HG03095 (cell line): ENCODE results near the gene DNAI1.
"Not testable (repeated sequence)": the region's sequence is repeated elsewhere in the genome, so short reads cannot be mapped to it uniquely, and the experiment has no call there.

Experiments
- ATAC-seq: cut with Tn5 transposase; IDR thresholded peaks from one replicate; pipeline ENCODE4 v1.9.1; 2021; ENCODE audit warnings: moderate library complexity; ENCODE audit not compliant: unreplicated experiment

The DNAI1 gene

GRCh38 chr9:34450644-34451043, 8.0 kb upstream of the DNAI1 start:
- no peak for ATAC-seq

GRCh38 chr9:34451135-34451534, 7.5 kb upstream of the DNAI1 start:
- ATAC-seq: no peak

GRCh38 chr9:34451545-34451944, 7.1 kb upstream of the DNAI1 start:
- peak; percentile 90 for ATAC-seq

DNA sequence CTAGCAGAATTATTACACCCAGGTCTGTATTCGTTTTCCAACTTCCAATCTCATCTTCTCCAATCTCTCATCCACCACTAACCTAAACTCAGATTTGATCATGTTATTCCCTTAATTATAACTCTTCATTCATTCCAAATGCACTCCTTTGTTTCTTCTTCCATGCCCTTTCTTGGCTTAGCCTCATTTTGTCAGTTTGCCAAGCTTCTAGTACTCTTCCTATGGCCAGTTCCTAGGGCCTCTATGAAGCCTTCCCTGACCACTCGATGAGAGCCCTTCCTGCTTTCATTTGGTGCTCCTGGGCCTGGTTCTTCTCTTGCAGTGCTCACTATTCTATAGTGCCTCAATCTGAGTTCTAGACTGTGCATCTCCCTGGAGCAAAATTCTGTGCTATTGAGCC, 6.0 kb upstream of the DNAI1 start:
- ATAC-seq: no peak

DNA sequence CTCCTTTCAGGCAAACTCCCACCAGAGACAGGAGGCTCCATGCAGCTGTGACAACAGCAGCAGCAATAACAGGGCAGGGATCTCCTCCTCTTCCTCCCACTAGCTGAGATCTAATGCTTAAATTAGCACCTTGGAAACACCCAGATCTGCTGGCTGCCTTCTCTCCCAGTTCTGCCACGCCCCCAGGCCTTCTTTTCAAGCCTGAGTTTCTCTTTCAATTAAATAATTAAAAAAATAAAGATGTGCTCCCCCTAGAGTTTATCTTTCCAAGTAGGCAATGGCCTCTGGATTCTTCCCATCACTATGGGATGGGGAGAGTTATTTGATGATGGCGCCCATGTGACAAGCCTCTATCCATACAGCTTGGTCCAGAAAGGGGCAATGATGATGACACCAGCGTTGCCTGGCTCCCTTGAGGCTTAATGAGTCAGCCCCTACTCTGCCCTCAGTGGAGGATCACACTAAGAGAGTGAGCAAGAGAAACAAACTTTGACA, 4.0 kb upstream of the DNAI1 start:
- no peak for ATAC-seq

DNA sequence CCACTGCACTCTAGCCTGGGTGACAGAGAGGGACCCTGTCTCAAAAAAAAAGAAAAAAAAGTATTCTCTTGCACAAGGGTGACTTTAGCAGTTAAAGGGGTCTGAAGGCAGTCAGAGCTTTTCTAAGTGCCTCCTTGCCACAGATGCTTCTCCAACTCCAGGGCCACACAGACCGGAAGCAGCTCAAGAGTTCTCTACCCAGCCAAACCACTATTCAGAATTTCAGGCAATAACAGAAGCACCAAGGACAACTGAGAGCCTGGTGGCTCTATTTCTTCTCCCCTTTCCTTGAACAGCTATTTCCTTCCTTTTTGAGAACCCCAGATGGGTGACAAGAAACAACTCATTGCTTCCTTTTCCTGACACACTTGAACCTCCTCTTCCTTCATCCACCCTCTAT, 2.5 kb upstream of the DNAI1 start:
- ATAC-seq: no peak

DNA sequence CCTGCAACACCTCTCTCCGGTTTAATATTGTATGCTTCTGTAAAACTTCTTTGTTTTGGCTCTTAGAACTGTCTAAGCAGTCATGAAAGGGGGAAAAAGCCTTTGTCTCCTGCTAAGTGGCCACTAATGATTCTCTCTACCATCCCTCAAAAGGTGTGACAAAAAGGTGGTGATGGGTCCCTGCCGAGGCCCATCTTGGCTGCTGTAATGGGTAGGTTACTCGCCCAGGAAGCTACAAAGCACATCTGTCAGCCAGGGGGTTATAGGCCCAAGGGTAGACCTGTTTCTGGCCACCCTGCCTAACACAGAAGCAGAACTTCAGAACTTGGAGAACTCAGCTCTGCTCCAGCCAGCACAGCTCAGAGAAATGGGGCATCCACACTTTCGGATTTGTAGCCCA, 1.9 kb upstream of the DNAI1 start:
- no peak for ATAC-seq

GRCh38 chr9:34457266-34458012, 1.2 kb upstream of the DNAI1 start:
- no peak for ATAC-seq

- no peak for ATAC-seq
Measured at GRCh38 chr9:34458959-34459340, 345 bp downstream of the DNAI1 start.

DNA sequence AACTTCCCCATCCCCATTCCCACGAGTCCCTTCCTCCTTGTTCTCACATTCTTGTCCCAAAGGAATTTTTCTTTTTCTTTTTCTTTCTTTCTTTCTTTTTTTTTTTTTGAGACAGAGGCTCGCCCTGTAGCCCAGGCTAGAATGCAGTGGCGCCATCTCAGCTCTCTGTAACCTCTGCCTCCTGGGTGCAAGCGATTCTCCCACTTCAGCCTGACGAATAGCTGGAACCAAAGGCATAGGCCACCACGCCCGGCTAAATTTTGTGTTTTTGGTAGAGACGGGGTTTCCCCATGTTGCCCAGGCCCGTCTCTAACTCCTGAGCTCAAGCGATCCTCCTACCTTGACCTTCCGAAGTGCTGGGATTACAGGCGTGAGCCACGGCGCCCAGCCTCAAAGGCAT, 751 bp downstream of the DNAI1 start:
- no peak for ATAC-seq

DNA sequence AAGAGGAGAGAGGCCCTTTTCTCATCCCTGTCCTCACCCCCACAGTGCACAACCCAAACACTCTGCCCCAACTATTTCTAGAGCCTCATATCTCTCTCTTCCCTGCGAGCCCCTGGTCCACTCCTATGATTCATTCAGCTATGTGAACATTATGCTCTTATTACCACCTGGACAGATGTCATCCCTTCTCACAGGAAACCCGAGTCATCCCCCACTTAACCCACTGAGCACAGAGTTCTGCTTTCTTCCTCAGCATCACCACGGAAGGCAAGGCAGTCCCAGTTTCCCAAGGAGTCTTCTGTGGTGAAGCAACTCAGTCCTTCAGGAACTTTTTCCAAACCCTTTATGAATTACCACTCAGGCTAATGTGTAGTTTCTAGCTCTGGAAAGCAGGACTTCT, 1.3 kb downstream of the DNAI1 start:
- ATAC-seq: no peak

DNA sequence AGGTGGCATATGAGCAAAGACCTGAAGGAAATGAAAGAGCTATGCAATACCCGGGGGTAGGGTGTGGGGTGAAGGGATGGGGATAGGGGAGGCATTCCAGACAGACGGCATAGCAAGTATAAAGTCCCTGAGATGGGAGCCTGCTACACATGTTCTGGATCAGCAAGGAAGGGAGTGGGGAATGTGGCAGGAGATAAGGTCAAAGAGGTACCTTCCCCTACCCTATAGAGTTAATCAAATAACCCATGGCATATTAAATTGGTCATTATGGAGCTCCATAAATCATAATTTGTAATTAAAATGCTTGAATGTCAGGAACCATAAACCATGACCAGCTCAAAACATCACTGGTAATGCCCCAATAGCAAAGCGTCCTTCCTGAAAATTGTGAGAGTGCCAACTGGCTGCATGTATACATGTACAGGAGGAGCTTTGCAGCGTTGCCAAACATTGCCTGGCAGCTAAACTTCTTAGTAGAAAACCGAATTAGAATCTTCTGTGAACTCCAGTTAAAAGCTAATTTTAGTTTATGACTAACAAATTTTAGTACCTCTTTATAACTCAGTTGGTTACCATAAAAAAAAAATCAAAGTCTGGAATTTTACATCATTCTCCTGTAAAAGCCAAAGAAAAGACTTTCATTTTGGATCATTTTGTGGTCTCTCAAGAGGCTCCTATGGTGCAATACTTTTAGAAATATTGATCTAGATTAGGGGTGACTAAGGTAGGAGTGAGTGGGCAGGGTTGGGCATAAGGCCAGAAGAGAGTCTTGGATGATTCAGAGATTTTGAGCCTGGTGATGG, 4.7 kb downstream of the DNAI1 start:
- no peak for ATAC-seq

- no peak for ATAC-seq
Measured at GRCh38 chr9:34463901-34464232, 5.3 kb downstream of the DNAI1 start.

- ATAC-seq: no peak
Measured at GRCh38 chr9:34464571-34464970, 6.0 kb downstream of the DNAI1 start.

- no peak for ATAC-seq
Measured at GRCh38 chr9:34465468-34465867, 6.9 kb downstream of the DNAI1 start.

GRCh38 chr9:34475097-34475496, 16.5 kb downstream of the DNAI1 start:
- no peak for ATAC-seq

- no peak for ATAC-seq
Measured at GRCh38 chr9:34477541-34477940, 18.9 kb downstream of the DNAI1 start.

DNA sequence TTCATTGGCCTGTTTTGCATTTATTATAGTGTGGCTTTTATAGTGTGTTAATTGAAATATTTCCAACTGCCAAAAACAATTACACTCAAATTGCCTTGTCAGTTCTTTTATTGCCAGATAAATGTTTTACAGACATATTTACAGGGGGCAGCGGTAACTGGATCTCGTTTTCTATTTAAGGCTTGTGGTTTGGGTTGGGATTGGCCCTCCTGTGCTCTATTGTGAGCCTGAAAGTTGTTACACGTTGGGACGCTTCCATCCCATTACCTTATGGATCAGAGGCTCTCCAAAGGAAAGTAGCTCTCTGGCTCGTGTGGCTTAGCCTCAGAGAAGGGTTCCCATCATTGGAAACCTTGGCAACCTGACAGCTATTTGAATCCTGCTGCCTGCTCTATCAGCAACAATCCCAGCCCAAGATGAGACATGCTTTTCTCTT, 20.8 kb downstream of the DNAI1 start:
- ATAC-seq: no peak

GRCh38 chr9:34481620-34482019, 23.0 kb downstream of the DNAI1 start:
- ATAC-seq: not testable (repeated sequence)

DNA sequence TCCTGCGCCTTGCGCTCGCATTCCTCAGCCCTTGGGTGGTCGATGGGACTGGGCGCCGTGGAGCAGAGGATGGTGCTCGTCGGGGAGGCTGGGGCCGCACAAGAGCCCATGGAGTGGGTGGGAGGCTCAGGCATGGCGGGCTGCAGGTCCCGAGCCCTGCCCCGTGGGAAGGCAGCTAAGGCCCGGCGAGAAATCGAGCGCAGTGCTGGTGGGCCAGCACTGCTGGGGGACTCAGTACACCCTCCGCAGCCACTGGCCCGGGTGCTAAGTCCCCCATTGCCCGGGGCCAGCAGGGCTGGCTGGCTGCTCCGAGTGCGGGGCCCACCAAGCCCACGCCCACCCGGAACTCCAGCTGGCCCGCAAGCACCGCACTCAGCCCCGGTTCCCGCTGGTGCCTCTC, 24.1 kb downstream of the DNAI1 start:
- ATAC-seq: not testable (repeated sequence)

GRCh38 chr9:34484678-34485077, 26.1 kb downstream of the DNAI1 start:
- ATAC-seq: no peak

DNA sequence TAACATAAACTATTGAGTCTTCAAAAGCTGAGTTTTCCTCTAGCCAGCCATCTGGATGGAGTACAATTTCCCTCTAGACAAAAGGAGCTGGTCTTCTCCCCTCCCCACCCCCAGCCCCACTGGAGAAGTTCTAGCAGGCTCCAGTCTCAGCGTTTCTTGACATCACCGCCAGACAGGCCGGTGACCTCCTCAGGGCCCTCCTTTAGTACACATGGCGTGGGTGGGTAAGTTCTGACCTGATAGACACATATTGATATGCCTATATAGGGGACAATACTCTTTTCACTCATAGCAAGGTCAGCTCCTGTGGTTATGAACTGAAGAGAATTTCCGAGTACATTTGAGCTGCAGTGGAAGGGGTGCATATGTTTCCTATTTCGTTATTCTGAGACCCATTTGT, 27.2 kb downstream of the DNAI1 start:
- no peak for ATAC-seq
